ENCODE results near the gene LMNTD2.

LMNTD2 gene

GRCh38 chr11:548700-549603 is 11.6 kb downstream of the LMNTD2 start:
- no peak overlapping the region for H3K27ac ChIP-seq
- TF ChIP-seq CTCF (IDR thresholded peaks at IDR 0.05) (no peak), ZFX (IDR thresholded peaks at IDR 0.05; ENCODE audit: borderline replicate concordance) (no peak)

- TF ChIP-seq ZFX (IDR thresholded peaks at IDR 0.05; ENCODE audit: borderline replicate concordance) (no peak), CTCF (IDR thresholded peaks at IDR 0.05) (no peak)
These were observed 15.4 kb downstream of the LMNTD2 start for GRCh38 chr11:545171-545570.

GRCh38 chr11:544817-545166 is 15.7 kb downstream of the LMNTD2 start:
- no peak overlapping the region for H3K27ac ChIP-seq
- TF ChIP-seq CTCF (IDR thresholded peaks at IDR 0.05) (no peak), ZFX (IDR thresholded peaks at IDR 0.05; ENCODE audit: borderline replicate concordance) (no peak)

More at GRCh38 chr11:545171-545570, 15.4 kb downstream of the LMNTD2 start:
- H3K27ac ChIP-seq, result no peak overlapping the region

GRCh38 chr11:541433-541885 is 19.1 kb downstream of the LMNTD2 start:
- no peak overlapping the region for H3K27ac ChIP-seq
- TF ChIP-seq ZFX (IDR thresholded peaks at IDR 0.05; ENCODE audit: borderline replicate concordance) (no peak), CTCF (IDR thresholded peaks at IDR 0.05) (no peak)

- H3K27ac ChIP-seq, result no peak overlapping the region
- TF ChIP-seq CTCF (IDR thresholded peaks at IDR 0.05) (no peak), ZFX (IDR thresholded peaks at IDR 0.05; ENCODE audit: borderline replicate concordance) (no peak)
These were observed 19.7 kb downstream of the LMNTD2 start for GRCh38 chr11:540583-541432.

- no peak overlapping the region for H3K27ac ChIP-seq
- no peak for TF ChIP-seq ZFX (IDR thresholded peaks at IDR 0.05; ENCODE audit: borderline replicate concordance)
- TF ChIP-seq CTCF (IDR thresholded peaks at IDR 0.05), result no peak
These were observed 20.5 kb downstream of the LMNTD2 start for GRCh38 chr11:539971-540481.
